ENCODE measurements around the gene KRTAP4-6. TPM values are rescaled to one million over a fixed set of nuclear protein-coding genes. Genes with fewer than 3 reads are reported as not detected.
"Not testable (repeated sequence)": the region's sequence is repeated elsewhere in the genome, so short reads cannot be mapped to it uniquely, and the experiment has no call there.

The KRTAP4-6 gene
- total and polyA plus RNA-seq, 4 donors, result not detected

DNA sequence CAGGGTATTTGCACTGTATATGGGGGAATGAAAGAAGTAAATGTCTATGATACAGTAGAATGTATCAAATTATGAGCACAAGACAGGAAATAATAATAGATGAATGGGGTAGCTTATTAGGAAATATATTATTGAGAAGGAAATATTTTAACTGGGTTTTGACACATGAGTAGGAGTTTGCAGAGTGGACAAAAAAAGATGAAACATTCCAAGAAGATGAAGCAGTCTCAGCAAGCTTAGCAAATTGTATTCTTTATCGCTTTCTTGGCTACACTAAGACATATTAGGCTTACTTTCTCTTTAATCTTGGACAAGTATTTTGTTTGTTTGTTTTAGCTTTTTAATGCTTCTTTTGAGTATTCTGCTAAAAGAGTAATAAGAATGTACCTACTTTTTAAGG lies 36.4 kb downstream of the KRTAP4-6 start:
- Histone ChIP-seq H3K36me3 (ENCODE audit: control insufficient read depth in 4 of 4, insufficient read depth in 3 of 4, low read depth in 1 of 4, low read length in 3 of 4) (no peaks in the 10 kb centered on the region), H3K27me3 (ENCODE audit: control insufficient read depth in 4 of 4, insufficient read depth in 4 of 4, low read length in 3 of 4) (no peaks in the 10 kb centered on the region), H3K9me3 (ENCODE audit: control insufficient read depth in 4 of 4, low read length in 3 of 4) (no peaks in the 10 kb centered on the region), H3K27ac (ENCODE audit: low read depth in 1 of 2, low read length in 2 of 2) (no peak overlapping the region), H3K4me1 (ENCODE audit: control insufficient read depth in 4 of 4, insufficient read depth in 4 of 4, low read length in 3 of 4) (no peaks in the 10 kb centered on the region), H3K4me3 (ENCODE audit: low read depth in 1 of 3, low read length in 3 of 3) (no peak overlapping the region), H3K9ac (ENCODE audit: low read depth in 1 of 2, low read length in 2 of 2) (no peak overlapping the region)
- DNase-seq (ENCODE audit: low spot score), result no peak
- WGBS, result 87% methylated on average over 1 of the region's 1 CpG
- TF ChIP-seq HNF4A (conservative IDR thresholded peaks at IDR 0.05), result no peak

DNA sequence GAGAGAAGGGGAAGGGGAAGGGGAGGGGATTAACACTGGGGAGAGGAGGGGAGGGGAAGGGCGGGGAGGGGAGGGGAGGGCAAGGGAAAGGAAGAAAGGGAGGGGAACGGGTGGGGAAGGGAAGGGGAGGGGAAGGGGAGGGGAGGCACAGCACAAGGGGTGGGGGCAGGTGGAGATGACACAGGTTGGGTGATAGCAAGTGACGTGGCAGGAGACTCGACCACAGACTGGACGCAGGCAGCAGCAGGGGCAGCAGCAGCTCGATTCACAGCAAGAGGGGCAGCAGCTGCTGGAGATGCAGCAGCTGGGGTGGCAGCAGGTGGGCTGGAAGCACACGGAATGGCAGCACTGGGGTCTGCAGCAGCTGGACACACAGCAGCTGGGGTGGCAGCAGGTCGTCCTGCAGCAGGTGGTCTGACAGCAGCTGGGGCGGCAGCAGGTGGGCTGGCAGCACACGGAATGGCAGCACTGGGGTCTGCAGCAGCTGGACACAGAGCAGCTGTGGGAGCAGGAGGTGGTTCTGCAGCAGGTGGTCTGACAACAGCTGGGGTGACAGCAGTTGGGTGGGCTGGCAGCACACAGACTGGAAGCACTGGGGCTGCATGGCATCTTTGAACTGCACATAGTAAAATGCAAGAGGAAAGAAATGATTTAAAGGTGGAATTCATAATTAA lies 38.6 kb downstream of the KRTAP4-6 start, which contains the start of gene KRTAP4-16:
TSS of gene KRTAP4-16 (minus strand) at position 624 of the 674 bp plus-strand sequence. CDS start at position 624, 0 bp downstream.
- no peak within 1 kb of the TSS for H3K4me3 ChIP-seq (ENCODE audit: low read depth in 1 of 3, low read length in 3 of 3)
- H3K9ac ChIP-seq (ENCODE audit: low read depth in 1 of 2, low read length in 2 of 2), result no peak within 1 kb of the TSS
- H3K36me3 ChIP-seq (ENCODE audit: control insufficient read depth in 4 of 4, insufficient read depth in 3 of 4, low read depth in 1 of 4, low read length in 3 of 4), result no peaks in the 10 kb centered on the region
- 51% methylated on average over 10 of the region's 10 CpGs for WGBS
- H3K27ac ChIP-seq (ENCODE audit: low read depth in 1 of 2, low read length in 2 of 2), result no peak within 1 kb of the TSS
- no peaks in the 10 kb centered on the region for H3K27me3 ChIP-seq (ENCODE audit: control insufficient read depth in 4 of 4, insufficient read depth in 4 of 4, low read length in 3 of 4)
- TF ChIP-seq GABPA (IDR thresholded peaks at IDR 0.05 in 1 of 2, conservative IDR thresholded peaks at IDR 0.05 in 1 of 2), result no peak
- no peak for TF ChIP-seq HNF4G (IDR thresholded peaks at IDR 0.05)
- TF ChIP-seq, protein P1, sequence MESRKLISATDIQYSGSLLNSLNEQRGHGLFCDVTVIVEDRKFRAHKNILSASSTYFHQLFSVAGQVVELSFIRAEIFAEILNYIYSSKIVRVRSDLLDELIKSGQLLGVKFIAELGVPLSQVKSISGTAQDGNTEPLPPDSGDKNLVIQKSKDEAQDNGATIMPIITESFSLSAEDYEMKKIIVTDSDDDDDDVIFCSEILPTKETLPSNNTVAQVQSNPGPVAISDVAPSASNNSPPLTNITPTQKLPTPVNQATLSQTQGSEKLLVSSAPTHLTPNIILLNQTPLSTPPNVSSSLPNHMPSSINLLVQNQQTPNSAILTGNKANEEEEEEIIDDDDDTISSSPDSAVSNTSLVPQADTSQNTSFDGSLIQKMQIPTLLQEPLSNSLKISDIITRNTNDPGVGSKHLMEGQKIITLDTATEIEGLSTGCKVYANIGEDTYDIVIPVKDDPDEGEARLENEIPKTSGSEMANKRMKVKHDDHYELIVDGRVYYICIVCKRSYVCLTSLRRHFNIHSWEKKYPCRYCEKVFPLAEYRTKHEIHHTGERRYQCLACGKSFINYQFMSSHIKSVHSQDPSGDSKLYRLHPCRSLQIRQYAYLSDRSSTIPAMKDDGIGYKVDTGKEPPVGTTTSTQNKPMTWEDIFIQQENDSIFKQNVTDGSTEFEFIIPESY (IDR thresholded peaks at IDR 0.05), result no peak
- no peaks in the 10 kb centered on the region for H3K9me3 ChIP-seq (ENCODE audit: control insufficient read depth in 4 of 4, low read length in 3 of 4)
- H3K4me1 ChIP-seq (ENCODE audit: control insufficient read depth in 4 of 4, insufficient read depth in 4 of 4, low read length in 3 of 4), result no peaks in the 10 kb centered on the region
- no peak for DNase-seq (ENCODE audit: low spot score)

DNA sequence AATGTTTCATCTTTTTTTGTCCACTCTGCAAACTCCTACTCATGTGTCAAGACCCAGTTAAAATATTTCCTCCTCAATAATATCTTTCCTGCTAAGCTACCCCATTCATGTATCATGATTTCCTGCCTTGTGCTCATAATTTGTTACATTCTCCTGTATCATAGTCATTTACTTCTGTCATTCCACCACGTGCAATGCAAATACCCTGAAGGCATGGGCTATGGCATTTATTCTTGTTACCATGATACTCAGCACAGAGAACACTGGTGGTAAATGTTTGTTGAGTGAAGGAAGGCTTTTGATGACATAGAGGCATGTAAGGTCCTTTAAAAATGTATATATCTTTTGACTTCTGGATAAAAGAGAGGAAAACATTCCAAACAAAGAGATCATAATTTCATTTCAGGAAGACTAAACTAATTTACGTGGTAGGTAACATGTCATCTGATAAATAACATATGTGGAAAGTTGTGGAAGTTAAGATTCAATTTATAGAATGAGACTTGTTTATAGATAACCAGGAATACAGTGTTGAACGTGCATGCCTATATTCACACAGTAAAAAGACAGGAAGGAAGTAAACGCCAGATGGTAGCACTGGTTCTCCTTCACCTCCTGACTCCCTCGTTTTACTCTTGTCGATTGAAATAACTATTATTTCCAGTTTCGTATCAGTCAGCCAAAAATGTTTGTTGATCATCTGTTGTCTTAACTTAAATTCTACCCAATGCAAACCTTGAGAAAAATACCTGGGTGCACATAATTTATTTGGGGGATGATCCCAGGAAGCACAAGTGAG lies 40.5 kb downstream of the KRTAP4-6 start:
- H3K4me3 ChIP-seq (ENCODE audit: low read depth in 1 of 3, low read length in 3 of 3); H3K36me3 ChIP-seq (ENCODE audit: control insufficient read depth in 4 of 4, insufficient read depth in 3 of 4, low read depth in 1 of 4, low read length in 3 of 4); H3K27ac ChIP-seq (ENCODE audit: low read depth in 1 of 2, low read length in 2 of 2); DNase-seq (ENCODE audit: low spot score); H3K4me1 ChIP-seq (ENCODE audit: control insufficient read depth in 4 of 4, insufficient read depth in 4 of 4, low read length in 3 of 4); H3K9me3 ChIP-seq (ENCODE audit: control insufficient read depth in 4 of 4, low read length in 3 of 4); H3K9ac ChIP-seq (ENCODE audit: low read depth in 1 of 2, low read length in 2 of 2); H3K27me3 ChIP-seq (ENCODE audit: control insufficient read depth in 4 of 4, insufficient read depth in 4 of 4, low read length in 3 of 4): not testable (repeated sequence)
- 53% methylated on average over 7 of the region's 7 CpGs for WGBS

DNA sequence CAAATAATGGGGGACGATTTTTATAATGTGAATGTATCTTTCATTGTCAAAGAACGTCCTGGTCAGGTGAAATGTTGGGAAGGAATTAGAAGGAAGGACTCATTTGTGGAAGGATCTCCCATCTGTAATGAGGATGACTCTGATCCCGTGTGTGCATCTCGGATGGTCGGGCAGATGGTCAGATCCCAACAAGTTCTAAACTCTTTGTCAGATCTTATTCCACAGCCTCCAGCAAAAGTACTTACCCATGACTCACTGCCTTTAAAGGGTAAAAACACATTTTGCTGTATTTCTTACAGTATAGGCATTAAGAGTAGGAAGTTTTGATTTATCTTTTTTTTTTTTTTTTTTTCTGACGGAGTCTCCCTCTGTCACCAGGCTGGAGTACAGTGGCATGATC lies 41.9 kb downstream of the KRTAP4-6 start:
- WGBS, result 79% methylated on average over 6 of the region's 6 CpGs
- Histone ChIP-seq H3K27ac (ENCODE audit: low read depth in 1 of 2, low read length in 2 of 2) (no peak overlapping the region), H3K27me3 (ENCODE audit: control insufficient read depth in 4 of 4, insufficient read depth in 4 of 4, low read length in 3 of 4) (peaks cover 0 to 2% (median 0%) of the 10 kb centered on the region in 4 donors), H3K9me3 (ENCODE audit: control insufficient read depth in 4 of 4, low read length in 3 of 4) (no peaks in the 10 kb centered on the region), H3K4me1 (ENCODE audit: control insufficient read depth in 4 of 4, insufficient read depth in 4 of 4, low read length in 3 of 4) (no peaks in the 10 kb centered on the region), H3K36me3 (ENCODE audit: control insufficient read depth in 4 of 4, insufficient read depth in 3 of 4, low read depth in 1 of 4, low read length in 3 of 4) (no peaks in the 10 kb centered on the region), H3K4me3 (ENCODE audit: low read depth in 1 of 3, low read length in 3 of 3) (no peak overlapping the region), H3K9ac (ENCODE audit: low read depth in 1 of 2, low read length in 2 of 2) (no peak overlapping the region)
- DNase-seq (ENCODE audit: low spot score), result no peak
- TF ChIP-seq JUND (IDR thresholded peaks at IDR 0.05) (no peak), NR2F2 (IDR thresholded peaks at IDR 0.05) (no peak), FOXA2 (IDR thresholded peaks at IDR 0.05) (no peak), GABPA (IDR thresholded peaks at IDR 0.05 in 1 of 2, conservative IDR thresholded peaks at IDR 0.05 in 1 of 2) (no peak), FOXA1 (IDR thresholded peaks at IDR 0.05) (no peak), RAD21 (IDR thresholded peaks at IDR 0.05) (no peak), EGR1 (IDR thresholded peaks at IDR 0.05; ENCODE audit: low read depth in 2 of 2) (no peak), HNF4G (IDR thresholded peaks at IDR 0.05) (no peak), HNF4A (conservative IDR thresholded peaks at IDR 0.05) (no peak), RXRA (IDR thresholded peaks at IDR 0.05) (no peak), TAF1 (conservative IDR thresholded peaks at IDR 0.05) (no peak), YY1 (IDR thresholded peaks at IDR 0.05) (no peak), SP1 (IDR thresholded peaks at IDR 0.05) (no peak)
- TF ChIP-seq, protein P2, sequence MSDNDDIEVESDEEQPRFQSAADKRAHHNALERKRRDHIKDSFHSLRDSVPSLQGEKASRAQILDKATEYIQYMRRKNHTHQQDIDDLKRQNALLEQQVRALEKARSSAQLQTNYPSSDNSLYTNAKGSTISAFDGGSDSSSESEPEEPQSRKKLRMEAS (IDR thresholded peaks at IDR 0.05), result no peak
- TF ChIP-seq, protein P3, sequence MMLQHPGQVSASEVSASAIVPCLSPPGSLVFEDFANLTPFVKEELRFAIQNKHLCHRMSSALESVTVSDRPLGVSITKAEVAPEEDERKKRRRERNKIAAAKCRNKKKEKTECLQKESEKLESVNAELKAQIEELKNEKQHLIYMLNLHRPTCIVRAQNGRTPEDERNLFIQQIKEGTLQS (IDR thresholded peaks at IDR 0.05), result no peak
- TF ChIP-seq, protein P1 (IDR thresholded peaks at IDR 0.05), result no peak

All from liver (tissue), 9 donors.